HEK293 (cell line): ENCODE data around the gene CNRIP1.

Experiments
- CTCF ChIA-PET: fragments of 350-600 bp; formaldehyde crosslinking; extraction: SDS; loops from one replicate; lab custom pipeline; 2021; ENCODE audit warnings: antibody characterized with exemption; lab: Yijun Ruan, JAX
- POLR2A ChIA-PET: fragments of 300-600 bp; formaldehyde crosslinking; extraction: SDS; loops from one replicate; lab custom pipeline; 2020; ENCODE audit warnings: antibody characterized with exemption, inconsistent platforms; lab: Yijun Ruan, JAX
- H3K27ac ChIP-seq: fragments of 200-500 bp; sonication (Bioruptor generic); 2 replicates; pipeline ENCODE4 v1.5.1; 2014; ENCODE audit warnings: low read depth, low read length, control low read depth, inconsistent platforms; ENCODE audit errors: extremely low read depth
- H3K36me3 ChIP-seq, 2 experiments: fragments of 200-500 bp in 1 of 2; sonication (Bioruptor generic) in 1 of 2; 1 replicate in 1 of 2; 2 replicates in 1 of 2; pipeline ENCODE4 v1.5.1; 2014 to 2017; ENCODE audit warnings: inconsistent platforms in 2 of 2, low read length in 2 of 2; ENCODE audit not compliant: control insufficient read depth in 2 of 2, insufficient read depth in 1 of 2
- H3K4me1 ChIP-seq: fragments of 200-500 bp; sonication (Bioruptor generic); 2 replicates; pipeline ENCODE4 v1.5.1; 2014; ENCODE audit warnings: mild to moderate bottlenecking, low read length, inconsistent platforms; ENCODE audit not compliant: control insufficient read depth, insufficient read depth
- H3K4me3 ChIP-seq: 2 replicates; pipeline ENCODE4 v1.5.1; 2011; ENCODE audit warnings: low read depth, mild to moderate bottlenecking, control low read depth, low read length, moderate library complexity
- H3K9me3 ChIP-seq: fragments of 200-500 bp; sonication (Bioruptor generic); 2 replicates; pipeline ENCODE4 v1.5.1; 2014; ENCODE audit warnings: low read depth, low read length, inconsistent platforms; ENCODE audit not compliant: control insufficient read depth, insufficient read depth
- EGR2 ChIP-seq: fragments of 450-650 bp; formaldehyde crosslinking; IDR thresholded peaks from 2 replicates; pipeline ENCODE4 v1.5.1; 2016; ENCODE audit warnings: low read depth, missing biosample characterization, missing genetic modification characterization
- KLF17 ChIP-seq: fragments of 450-650 bp; formaldehyde crosslinking; IDR thresholded peaks from 2 replicates; pipeline ENCODE4 v1.5.1; 2016; ENCODE audit warnings: missing biosample characterization, missing genetic modification characterization
- KLF8 ChIP-seq: fragments of 450-650 bp; formaldehyde crosslinking; IDR thresholded peaks from 2 replicates; pipeline ENCODE4 v1.5.1; 2016; ENCODE audit warnings: missing biosample characterization, missing genetic modification characterization
- MZF1 ChIP-seq: fragments of 450-650 bp; formaldehyde crosslinking; IDR thresholded peaks from 2 replicates; pipeline ENCODE4 v1.5.1; 2017; ENCODE audit warnings: missing biosample characterization, missing genetic modification characterization, borderline replicate concordance
- OVOL3 ChIP-seq: fragments of 450-650 bp; formaldehyde crosslinking; IDR thresholded peaks from 2 replicates; pipeline ENCODE4 v1.5.1; 2016; ENCODE audit warnings: missing biosample characterization, missing genetic modification characterization
- ZNF133 ChIP-seq: fragments of 450-650 bp; formaldehyde crosslinking; IDR thresholded peaks from 2 replicates; pipeline ENCODE4 v1.5.1; 2016; ENCODE audit warnings: missing biosample characterization, missing genetic modification characterization
- ZNF169 ChIP-seq: fragments of 450-650 bp; formaldehyde crosslinking; IDR thresholded peaks from 2 replicates; pipeline ENCODE4 v1.5.1; 2016; ENCODE audit warnings: missing biosample characterization, missing genetic modification characterization
- ZNF184 ChIP-seq: fragments of 450-650 bp; IDR thresholded peaks from 2 replicates; pipeline ENCODE4 v1.5.1; 2018; ENCODE audit warnings: missing biosample characterization, mild to moderate bottlenecking, missing genetic modification characterization
- ZNF221 ChIP-seq: fragments of 450-650 bp; formaldehyde crosslinking; IDR thresholded peaks from 2 replicates; pipeline ENCODE4 v1.5.1; 2017; ENCODE audit warnings: missing biosample characterization, missing genetic modification characterization, borderline replicate concordance
- ZNF223 ChIP-seq: fragments of 450-650 bp; formaldehyde crosslinking; IDR thresholded peaks from 2 replicates; pipeline ENCODE4 v1.5.1; 2016; ENCODE audit warnings: missing biosample characterization, missing genetic modification characterization
- ZNF239 ChIP-seq: fragments of 450-650 bp; formaldehyde crosslinking; IDR thresholded peaks from 2 replicates; pipeline ENCODE4 v1.5.1; 2016; ENCODE audit warnings: missing biosample characterization, missing genetic modification characterization
- ZNF274 ChIP-seq, 2 experiments: fragments of 200-500 bp in 1 of 2; fragments of 450-650 bp in 1 of 2; sonication (Bioruptor generic) in 1 of 2; formaldehyde crosslinking in 1 of 2; IDR thresholded peaks; 2 replicates each; pipeline versions ENCODE4 v1.5.1 to v1.6.1; 2014 to 2016; ENCODE audit warnings: borderline replicate concordance in 1 of 2, inconsistent platforms in 1 of 2, low read length in 1 of 2, missing biosample characterization in 1 of 2, missing genetic modification characterization in 1 of 2
- ZNF292 ChIP-seq: fragments of 450-650 bp; formaldehyde crosslinking; IDR thresholded peaks from 2 replicates; pipeline ENCODE4 v1.5.1; 2016; ENCODE audit warnings: low read depth, missing biosample characterization, missing genetic modification characterization, borderline replicate concordance
- ZNF530 ChIP-seq: fragments of 450-650 bp; formaldehyde crosslinking; IDR thresholded peaks from 2 replicates; pipeline ENCODE4 v1.5.1; 2016; ENCODE audit warnings: low read depth, missing biosample characterization, missing genetic modification characterization
- ZNF549 ChIP-seq: fragments of 450-650 bp; IDR thresholded peaks from 2 replicates; pipeline ENCODE4 v1.5.1; 2018; ENCODE audit warnings: missing biosample characterization, missing genetic modification characterization, mild to moderate bottlenecking, inconsistent platforms, moderate library complexity
- ZNF560 ChIP-seq: fragments of 450-650 bp; formaldehyde crosslinking; IDR thresholded peaks from 2 replicates; pipeline ENCODE4 v1.5.1; 2017; ENCODE audit warnings: missing biosample characterization, missing genetic modification characterization, borderline replicate concordance
- ZNF561 ChIP-seq: fragments of 450-650 bp; IDR thresholded peaks from 2 replicates; pipeline ENCODE4 v1.5.1; 2018; ENCODE audit warnings: missing biosample characterization, missing genetic modification characterization, borderline replicate concordance
- ZNF621 ChIP-seq: fragments of 450-650 bp; formaldehyde crosslinking; IDR thresholded peaks from 2 replicates; pipeline ENCODE4 v1.5.1; 2017; ENCODE audit warnings: missing biosample characterization, missing genetic modification characterization
- ZNF645 ChIP-seq: fragments of 450-650 bp; formaldehyde crosslinking; IDR thresholded peaks from 2 replicates; pipeline ENCODE4; 2016; ENCODE audit warnings: missing biosample characterization, missing genetic modification characterization
- ZNF654 ChIP-seq: fragments of 450-650 bp; formaldehyde crosslinking; IDR thresholded peaks from 2 replicates; pipeline ENCODE4 v1.5.1; 2016; ENCODE audit warnings: low read depth, missing biosample characterization, missing genetic modification characterization
- ZNF768 ChIP-seq: fragments of 450-650 bp; formaldehyde crosslinking; IDR thresholded peaks from 2 replicates; pipeline ENCODE4 v1.5.1; 2018; ENCODE audit warnings: missing biosample characterization, mild to moderate bottlenecking, missing genetic modification characterization

The CNRIP1 gene

GRCh38 chr2:68283419-68283812 is 36.3 kb downstream of the CNRIP1 start:
- TF ChIP-seq MZF1 (tag by site-specific recombination) (no peak), ZNF560 (tag by site-specific recombination) (no peak), ZNF621 (tag by site-specific recombination) (no peak), ZNF221 (no peak), ZNF274 (IDR thresholded peaks at IDR 0.05; ENCODE audit: low read length) (no peak), ZNF274 (tag by site-specific recombination; IDR thresholded peaks at IDR 0.05; ENCODE audit: borderline replicate concordance) (no peak), ZNF223 (tag by site-specific recombination) (no peak), EGR2 (tag by site-specific recombination) (no peak), ZNF645 (tag by site-specific recombination) (no peak), ZNF561 (tag by site-specific recombination) (no peak), ZNF530 (tag by site-specific recombination) (no peak), ZNF184 (tag by site-specific recombination) (no peak), ZNF169 (tag by site-specific recombination) (no peak), ZNF549 (tag by site-specific recombination) (no peak), KLF8 (no peak), ZNF292 (tag by site-specific recombination) (no peak), ZNF768 (tag by site-specific recombination) (no peak), KLF17 (tag by site-specific recombination) (no peak)
- Histone ChIP-seq H3K4me3 (no peak overlapping the region), H3K9me3 (no peaks in the 10 kb centered on the region), H3K27ac (no peak overlapping the region), H3K4me1 (peaks cover 7% of the 10 kb centered on the region), H3K36me3 (no peaks in the 10 kb centered on the region)
- ChIA-PET POLR2A (no interaction called here), CTCF (interaction anchor here (0.6 to 5.8 kb wide), 22 partner anchors 9 to 241 kb away, joined by 3 to 57 read pairs (median 5); partner anchors contain the start of gene PNO1)

- Histone ChIP-seq H3K27ac (no peak overlapping the region), H3K36me3 (no peaks in the 10 kb centered on the region), H3K4me1 (peaks cover 7% of the 10 kb centered on the region), H3K4me3 (no peak overlapping the region), H3K9me3 (no peaks in the 10 kb centered on the region)
- ChIA-PET CTCF (interaction anchor here (0.6 to 5.8 kb wide), 28 partner anchors 9 to 293 kb away, joined by 3 to 57 read pairs (median 4); partner anchors contain the start of gene PNO1), POLR2A (no interaction called here)
- peak; percentile 55 for TF ChIP-seq ZNF654 (tag by site-specific recombination)
- TF ChIP-seq OVOL3 (tag by site-specific recombination), result no peak
- TF ChIP-seq ZNF133 (tag by site-specific recombination), result no peak
- no peak for TF ChIP-seq ZNF239 (tag by site-specific recombination)
Observed at GRCh38 chr2:68282811-68283418, 36.8 kb downstream of the CNRIP1 start.
